ENCODE results near the gene FAM78A.

The FAM78A gene

GRCh38 chr9:131234799-131235479 lies 41.4 kb downstream of the FAM78A start:
- no peak overlapping the region for H3K4me3 ChIP-seq (ENCODE audit: low read length)
- no peak for TF ChIP-seq CTCF (conservative IDR thresholded peaks at IDR 0.05; ENCODE audit: low read depth, low read length)
- DNase-seq (ENCODE audit: low read depth) = no peak

GRCh38 chr9:131233995-131234394 lies 42.3 kb downstream of the FAM78A start:
- no peak for DNase-seq (ENCODE audit: low read depth)
- TF ChIP-seq CTCF (conservative IDR thresholded peaks at IDR 0.05; ENCODE audit: low read depth, low read length) = no peak
- no peak overlapping the region for H3K4me3 ChIP-seq (ENCODE audit: low read length)

DNA sequence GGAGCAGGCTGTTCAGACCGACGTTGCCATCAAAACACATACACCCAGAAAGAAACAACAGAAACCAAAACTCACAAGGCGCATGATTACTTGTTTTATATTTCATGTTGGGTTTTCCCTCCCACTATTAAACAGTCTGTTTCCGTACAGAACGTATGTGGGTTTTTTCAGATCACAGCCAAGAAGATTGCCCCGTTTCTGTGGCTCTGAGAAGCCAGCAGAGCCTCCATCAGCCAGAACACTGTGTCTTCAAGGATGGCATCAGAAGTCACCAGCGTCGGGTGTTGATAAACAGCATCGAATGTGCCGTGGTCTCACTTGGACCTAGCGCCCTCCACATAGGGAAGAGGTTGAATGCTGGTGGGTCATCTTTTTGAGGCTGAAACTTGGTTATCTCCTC lies 42.8 kb downstream of the FAM78A start:
- H3K4me3 ChIP-seq (ENCODE audit: low read length) = no peak overlapping the region
- no peak for TF ChIP-seq CTCF (conservative IDR thresholded peaks at IDR 0.05; ENCODE audit: low read depth, low read length)
- DNase-seq (ENCODE audit: low read depth) = no peak

- no peak overlapping the region for H3K4me3 ChIP-seq (ENCODE audit: low read length)
- no peak for TF ChIP-seq CTCF (conservative IDR thresholded peaks at IDR 0.05; ENCODE audit: low read depth, low read length)
- DNase-seq (ENCODE audit: low read depth) = no peak
These were observed 47.3 kb downstream of the FAM78A start for GRCh38 chr9:131228988-131229387.

- TF ChIP-seq CTCF (conservative IDR thresholded peaks at IDR 0.05; ENCODE audit: low read depth, low read length) = no peak
- H3K4me3 ChIP-seq (ENCODE audit: low read length) = no peak overlapping the region
These were observed 48.3 kb downstream of the FAM78A start for GRCh38 chr9:131227959-131228460.

GRCh38 chr9:131227112-131227958 lies 49.0 kb downstream of the FAM78A start:
- TF ChIP-seq CTCF (conservative IDR thresholded peaks at IDR 0.05; ENCODE audit: low read depth, low read length) = no peak
- no peak overlapping the region for H3K4me3 ChIP-seq (ENCODE audit: low read length)
- no peak for DNase-seq (ENCODE audit: low read depth)

More at GRCh38 chr9:131227959-131228460, 48.3 kb downstream of the FAM78A start:
- DNase-seq (ENCODE audit: low read depth) = no peak
